HAP-1 (cell line): ENCODE data around the gene KRTAP2-2.
"Not testable (repeated sequence)": the region's sequence is repeated elsewhere in the genome, so short reads cannot be mapped to it uniquely, and the experiment has no call there.

Experiments
- DNase-seq, 2 experiments: peaks; one replicate each; pipeline ENCODE4 v3.0.0-alpha.2; 2016 to 2020; ENCODE audit warnings: low spot score in 2 of 2
- H3K27me3 ChIP-seq: fragments of 250-450 bp; sonication (Bioruptor Pico); 2 replicates; pipeline ENCODE4 v1.5.1; 2020; ENCODE audit warnings: low read depth, mild to moderate bottlenecking, moderate library complexity
- H3K36me3 ChIP-seq: fragments of 250-450 bp; sonication (Bioruptor Pico); replicated peaks from 2 replicates; pipeline ENCODE4 v1.5.1; 2020; ENCODE audit warnings: mild to moderate bottlenecking
- H3K4me1 ChIP-seq: fragments of 250-450 bp; sonication (Bioruptor Pico); 2 replicates; pipeline ENCODE4 v1.5.1; 2020; ENCODE audit warnings: mild to moderate bottlenecking
- H3K4me3 ChIP-seq: fragments of 250-450 bp; sonication (Bioruptor Pico); 2 replicates; pipeline ENCODE4 v1.5.1; 2020; ENCODE audit warnings: mild to moderate bottlenecking, moderate library complexity
- H3K9me3 ChIP-seq: fragments of 250-450 bp; sonication (Bioruptor Pico); 2 replicates; pipeline ENCODE4 v1.5.1; 2020; ENCODE audit warnings: mild to moderate bottlenecking, moderate library complexity
- in situ Hi-C: fragments of 300-500 bp; cut with MboI; formaldehyde crosslinking; loops from 3 replicates; pipeline ENCODE4 v1.14.3; 2020; ENCODE audit warnings: low sequenced_read_pairs, inconsistent platforms, mixed read lengths

Gene KRTAP2-2

GRCh38 chr17:41054556-41054955 lies 474 bp downstream of the KRTAP2-2 start:
- H3K4me1 ChIP-seq, DNase-seq, H3K27me3 ChIP-seq, in situ Hi-C loops, H3K4me3 ChIP-seq, H3K36me3 ChIP-seq, H3K9me3 ChIP-seq: not testable (repeated sequence)

- DNase-seq, result no peak
- no peak overlapping the region for H3K4me3 ChIP-seq
- H3K27me3 ChIP-seq, result 0 out of 2 replicates have a peak, but pooled peaks cover 3% of the 10 kb centered on the region
- H3K36me3 ChIP-seq, result no peaks in the 10 kb centered on the region
- H3K4me1 ChIP-seq, result peaks cover 3% of the 10 kb centered on the region; the same call in 1 of the 2 replicates
- in situ Hi-C loops, result no loop called here
- H3K9me3 ChIP-seq, result no peaks in the 10 kb centered on the region
Observed at GRCh38 chr17:41054025-41054424, 1.0 kb downstream of the KRTAP2-2 start.

- Histone ChIP-seq H3K36me3 (no peaks in the 10 kb centered on the region), H3K4me1 (peaks cover 11% of the 10 kb centered on the region; the same call in 1 of the 2 replicates), H3K9me3 (no peaks in the 10 kb centered on the region), H3K4me3 (no peak overlapping the region), H3K27me3 (0 out of 2 replicates have a peak, but pooled peaks cover 2% of the 10 kb centered on the region)
- no peak for DNase-seq
- in situ Hi-C loops, result no loop called here
Observed at GRCh38 chr17:41052566-41052965, 2.5 kb downstream of the KRTAP2-2 start.

GRCh38 chr17:41049110-41049509 lies 5.9 kb downstream of the KRTAP2-2 start:
- Histone ChIP-seq H3K36me3 (no peaks in the 10 kb centered on the region), H3K9me3 (no peaks in the 10 kb centered on the region; the same call in 1 of the 2 replicates), H3K27me3 (no peaks in the 10 kb centered on the region), H3K4me1 (peaks cover 11% of the 10 kb centered on the region; the same call in 1 of the 2 replicates), H3K4me3 (no peak overlapping the region)
- in situ Hi-C loops, result no loop called here
- DNase-seq, result no peak

- peak; percentile 11 to 37 for DNase-seq
- no peak overlapping the region for H3K4me3 ChIP-seq
Observed at GRCh38 chr17:41048441-41048840, 6.6 kb downstream of the KRTAP2-2 start.

GRCh38 chr17:41046735-41047465 lies 8.1 kb downstream of the KRTAP2-2 start, which contains the start of gene KRTAP2-1:
Gene KRTAP2-1 (minus strand): TSS chr17:41047316. CDS start chr17:41047267, 49 bp downstream.
- in situ Hi-C loops, H3K9me3 ChIP-seq, H3K4me3 ChIP-seq, H3K27me3 ChIP-seq, DNase-seq, H3K36me3 ChIP-seq: not testable (repeated sequence)
- peaks cover 11% of the 10 kb centered on the region; the same call in 1 of the 2 replicates for H3K4me1 ChIP-seq

More at GRCh38 chr17:41048441-41048840, 6.6 kb downstream of the KRTAP2-2 start:
- no peaks in the 10 kb centered on the region for H3K36me3 ChIP-seq
- no peaks in the 10 kb centered on the region; the same call in 1 of the 2 replicates for H3K9me3 ChIP-seq
- peaks cover 11% of the 10 kb centered on the region; the same call in 1 of the 2 replicates for H3K4me1 ChIP-seq
- in situ Hi-C loops, result no loop called here
- no peaks in the 10 kb centered on the region for H3K27me3 ChIP-seq

GRCh38 chr17:41042953-41043352 lies 12.1 kb downstream of the KRTAP2-2 start:
- peaks cover 4% of the 10 kb centered on the region for H3K4me1 ChIP-seq
- in situ Hi-C loops, result no loop called here
- no peaks in the 10 kb centered on the region; the same call in 1 of the 2 replicates for H3K9me3 ChIP-seq

GRCh38 chr17:41040783-41041571 lies 14.1 kb downstream of the KRTAP2-2 start, which contains the start of gene KRTAP1-1:
Gene KRTAP1-1 (minus strand): TSS chr17:41041450. CDS start chr17:41041397, 53 bp downstream.
- Histone ChIP-seq H3K27me3 (peaks cover 13% of the 10 kb centered on the region; the same call in 1 of the 2 replicates), H3K4me1 (peaks cover 10% of the 10 kb centered on the region)
- H3K36me3 ChIP-seq, H3K9me3 ChIP-seq, DNase-seq, in situ Hi-C loops, H3K4me3 ChIP-seq: not testable (repeated sequence)

More at GRCh38 chr17:41042953-41043352, 12.1 kb downstream of the KRTAP2-2 start:
- Histone ChIP-seq H3K4me3 (no peak overlapping the region), H3K27me3 (peaks cover 5% of the 10 kb centered on the region; the same call in 1 of the 2 replicates), H3K36me3 (no peaks in the 10 kb centered on the region)
- no peak for DNase-seq

- H3K4me3 ChIP-seq, result no peak overlapping the region
- peaks cover 13% of the 10 kb centered on the region; the same call in 1 of the 2 replicates for H3K27me3 ChIP-seq
- in situ Hi-C loops, result no loop called here
- peaks cover 10% of the 10 kb centered on the region for H3K4me1 ChIP-seq
- no peaks in the 10 kb centered on the region for H3K36me3 ChIP-seq
- no peaks in the 10 kb centered on the region for H3K9me3 ChIP-seq
- DNase-seq, result peak; percentile 77 to 96
Observed at GRCh38 chr17:41037853-41038350, 17.1 kb downstream of the KRTAP2-2 start.

GRCh38 chr17:41034346-41034935 lies 20.6 kb downstream of the KRTAP2-2 start, which contains the start of gene KRTAP1-3:
Gene KRTAP1-3 (minus strand): TSS chr17:41034874. CDS start chr17:41034821, 53 bp downstream.
- H3K9me3 ChIP-seq, H3K4me3 ChIP-seq, in situ Hi-C loops, H3K36me3 ChIP-seq, DNase-seq: not testable (repeated sequence)
- H3K4me1 ChIP-seq, result peaks cover 10% of the 10 kb centered on the region
- peaks cover 22% of the 10 kb centered on the region for H3K27me3 ChIP-seq

- Histone ChIP-seq H3K4me1 (no peaks in the 10 kb centered on the region), H3K4me3 (no peak within 1 kb of the TSS), H3K9me3 (no peaks in the 10 kb centered on the region), H3K27me3 (peaks cover 13% of the 10 kb centered on the region), H3K36me3 (no peaks in the 10 kb centered on the region)
- in situ Hi-C loops, result no loop called here
- DNase-seq, result no peak
Observed at GRCh38 chr17:41029633-41030245, 25.3 kb downstream of the KRTAP2-2 start, which contains the start of gene KRTAP1-4. Gene KRTAP1-4 (minus strand): TSS chr17:41030195. CDS start chr17:41030078, 117 bp downstream.

- Histone ChIP-seq H3K9me3 (no peaks in the 10 kb centered on the region), H3K4me3 (no peak within 1 kb of the TSS), H3K36me3 (no peaks in the 10 kb centered on the region), H3K27me3 (peaks cover 11% of the 10 kb centered on the region), H3K4me1 (no peaks in the 10 kb centered on the region)
- in situ Hi-C loops, result no loop called here
- DNase-seq, result no peak
Observed at GRCh38 chr17:41026715-41027471, 28.1 kb downstream of the KRTAP2-2 start, which contains the start of gene KRTAP1-5. Gene KRTAP1-5 (minus strand): TSS chr17:41027208. CDS start chr17:41027155, 53 bp downstream.
